Measurements from ENCODE around the gene ADAM22.
A peak's percentile ranks its signal among the peaks of the same experiment; 100 is the strongest.
"Not testable (repeated sequence)": the region's sequence is repeated elsewhere in the genome, so short reads cannot be mapped to it uniquely, and the experiment has no call there.

Gene ADAM22

DNA sequence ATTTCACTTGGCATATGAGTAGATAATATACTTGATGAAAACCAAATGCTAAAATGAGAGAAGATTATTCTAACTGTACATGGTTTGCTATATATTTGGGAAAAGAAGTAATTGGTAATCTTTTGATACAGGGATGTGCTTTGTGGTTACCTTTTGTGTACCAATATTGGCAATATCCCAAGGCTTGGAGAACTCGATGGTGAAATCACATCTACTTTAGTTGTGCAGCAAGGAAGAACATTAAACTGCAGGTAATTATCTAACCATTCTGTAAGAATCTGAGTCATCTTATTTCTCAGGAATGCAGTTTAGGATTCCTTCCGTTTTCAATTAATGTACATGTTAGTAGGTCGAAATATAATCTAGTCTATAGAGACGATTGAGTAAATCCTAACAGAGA is 221.7 kb downstream of the ADAM22 start:
- no peak overlapping the region for H3K4me3 ChIP-seq (ENCODE audit: low read depth, low read length)
- TF ChIP-seq, protein P1, sequence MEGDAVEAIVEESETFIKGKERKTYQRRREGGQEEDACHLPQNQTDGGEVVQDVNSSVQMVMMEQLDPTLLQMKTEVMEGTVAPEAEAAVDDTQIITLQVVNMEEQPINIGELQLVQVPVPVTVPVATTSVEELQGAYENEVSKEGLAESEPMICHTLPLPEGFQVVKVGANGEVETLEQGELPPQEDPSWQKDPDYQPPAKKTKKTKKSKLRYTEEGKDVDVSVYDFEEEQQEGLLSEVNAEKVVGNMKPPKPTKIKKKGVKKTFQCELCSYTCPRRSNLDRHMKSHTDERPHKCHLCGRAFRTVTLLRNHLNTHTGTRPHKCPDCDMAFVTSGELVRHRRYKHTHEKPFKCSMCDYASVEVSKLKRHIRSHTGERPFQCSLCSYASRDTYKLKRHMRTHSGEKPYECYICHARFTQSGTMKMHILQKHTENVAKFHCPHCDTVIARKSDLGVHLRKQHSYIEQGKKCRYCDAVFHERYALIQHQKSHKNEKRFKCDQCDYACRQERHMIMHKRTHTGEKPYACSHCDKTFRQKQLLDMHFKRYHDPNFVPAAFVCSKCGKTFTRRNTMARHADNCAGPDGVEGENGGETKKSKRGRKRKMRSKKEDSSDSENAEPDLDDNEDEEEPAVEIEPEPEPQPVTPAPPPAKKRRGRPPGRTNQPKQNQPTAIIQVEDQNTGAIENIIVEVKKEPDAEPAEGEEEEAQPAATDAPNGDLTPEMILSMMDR (IDR thresholded peaks at IDR 0.05; ENCODE audit: insufficient read depth, low read length, missing control alignments), result no peak
- CTCF ChIA-PET, result no interaction called here
- POLR2A ChIA-PET, result no interaction called here
- no peak for DNase-seq (ENCODE audit: low read depth, low spot score)

DNA sequence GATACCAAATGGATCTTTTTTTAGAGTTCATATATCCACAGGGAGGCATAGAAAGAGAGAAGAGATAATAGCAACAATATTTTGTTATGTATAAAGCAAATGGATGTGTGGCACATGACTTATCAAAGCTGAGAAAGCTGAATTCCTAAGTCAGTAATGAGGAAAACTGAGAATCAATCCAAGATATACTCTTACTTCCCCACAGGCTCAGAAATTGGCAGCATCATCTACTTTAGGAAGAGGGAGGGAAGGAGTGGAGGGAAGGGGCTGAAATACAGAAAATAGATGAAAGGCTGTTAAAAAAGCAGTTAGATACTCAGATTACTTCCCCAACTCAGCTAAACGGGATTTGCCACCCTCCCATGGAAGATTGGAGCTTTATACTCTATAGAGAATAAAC is 222.3 kb downstream of the ADAM22 start:
- no peak for DNase-seq (ENCODE audit: low read depth, low spot score)
- no peak overlapping the region for H3K4me3 ChIP-seq (ENCODE audit: low read depth, low read length)
- CTCF ChIA-PET, result no interaction called here
- POLR2A ChIA-PET, result no interaction called here
- TF ChIP-seq, protein P1 (IDR thresholded peaks at IDR 0.05; ENCODE audit: insufficient read depth, low read length, missing control alignments), result no peak

DNA sequence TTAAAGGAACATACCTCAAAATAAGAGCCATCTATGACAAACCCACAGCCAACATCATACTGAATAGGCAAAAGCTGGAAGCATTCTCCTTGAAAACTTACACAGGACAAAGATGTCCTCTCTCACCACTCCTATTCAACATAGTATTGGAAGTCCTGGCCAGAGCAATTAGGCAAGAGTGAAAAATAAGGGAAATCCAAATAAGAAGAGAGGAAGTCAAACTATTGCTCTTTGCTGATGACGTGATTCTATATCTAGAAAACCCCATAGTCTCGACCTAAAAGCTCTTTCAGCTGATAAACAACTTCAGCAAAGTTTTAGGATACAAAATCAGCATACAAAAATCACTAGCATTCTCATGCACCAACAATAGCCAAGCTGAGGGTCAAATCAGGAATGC is 225.7 kb downstream of the ADAM22 start:
- CTCF ChIA-PET, result interaction anchor here (1.2 kb wide), 1 partner anchor 10 kb away, joined by 4 read pairs; no protein-coding TSS in a partner anchor
- H3K4me3 ChIP-seq (ENCODE audit: low read depth, low read length); POLR2A ChIA-PET; DNase-seq (ENCODE audit: low read depth, low spot score): not testable (repeated sequence)

DNA sequence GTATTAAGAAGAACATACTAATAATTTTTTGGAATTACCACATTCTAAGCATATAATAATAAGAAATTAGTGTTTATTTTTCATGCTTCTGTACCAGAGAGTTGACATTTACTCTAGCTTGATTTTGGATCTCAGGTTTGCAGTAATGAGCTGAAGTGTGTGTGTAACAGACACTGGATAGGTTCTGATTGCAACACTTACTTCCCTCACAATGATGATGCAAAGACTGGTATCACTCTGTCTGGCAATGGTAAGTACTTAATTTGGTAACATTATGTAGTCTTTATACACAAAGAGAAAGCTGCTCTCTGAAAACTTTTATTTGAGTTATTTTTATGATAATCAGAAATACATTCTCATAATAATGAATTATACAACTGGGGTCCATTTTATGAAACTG is 231.6 kb downstream of the ADAM22 start:
- DNase-seq (ENCODE audit: low read depth, low spot score), result no peak
- CTCF ChIA-PET, result no interaction called here
- TF ChIP-seq, protein P1 (IDR thresholded peaks at IDR 0.05; ENCODE audit: insufficient read depth, low read length, missing control alignments), result no peak
- POLR2A ChIA-PET, result no interaction called here
- no peak overlapping the region for H3K4me3 ChIP-seq (ENCODE audit: low read depth, low read length)

DNA sequence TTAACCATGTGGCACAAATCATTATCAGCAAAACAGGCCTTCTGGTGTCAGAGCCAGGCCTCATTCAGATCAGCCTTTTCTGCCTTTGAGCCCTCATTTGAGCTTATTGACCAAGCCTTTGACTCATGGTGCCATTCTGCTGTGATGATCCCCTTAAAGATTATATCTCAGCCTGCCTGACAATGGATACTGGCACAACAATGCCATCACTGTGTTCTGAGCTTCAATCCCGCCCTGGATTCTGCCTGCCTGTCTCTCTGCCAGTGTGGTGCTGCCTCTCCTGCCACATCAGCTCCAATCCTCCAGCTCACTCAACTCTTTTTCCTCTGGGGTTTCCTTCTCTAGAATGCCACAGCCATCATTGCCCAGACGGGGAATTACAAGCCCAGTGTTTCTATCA is 233.2 kb downstream of the ADAM22 start:
- no peak for DNase-seq (ENCODE audit: low read depth, low spot score)
- ChIA-PET CTCF (no interaction called here), POLR2A (no interaction called here)
- TF ChIP-seq, protein P1 (IDR thresholded peaks at IDR 0.05; ENCODE audit: insufficient read depth, low read length, missing control alignments), result no peak
- H3K4me3 ChIP-seq (ENCODE audit: low read depth, low read length), result no peak overlapping the region

DNA sequence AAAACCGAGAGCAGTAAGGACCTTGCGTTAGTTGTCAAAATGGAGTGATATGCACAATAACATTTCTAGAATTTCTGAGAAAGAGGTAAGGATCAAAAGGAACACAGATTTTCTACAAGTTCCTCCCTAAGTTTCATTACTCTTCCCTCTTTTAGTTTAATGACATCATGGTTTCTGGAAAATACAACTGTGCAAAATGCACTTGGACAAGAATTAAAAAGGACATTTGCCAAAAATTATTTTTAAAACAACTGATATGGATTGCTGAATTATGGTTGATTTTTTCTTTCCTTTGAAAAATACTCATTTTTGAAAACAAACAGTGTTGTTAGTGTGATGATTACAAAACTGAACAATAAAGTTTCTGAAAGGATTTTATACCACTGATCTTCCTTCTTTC is 233.7 kb downstream of the ADAM22 start:
- no peak overlapping the region for H3K4me3 ChIP-seq (ENCODE audit: low read depth, low read length)
- ChIA-PET CTCF (no interaction called here), POLR2A (no interaction called here)
- TF ChIP-seq, protein P1 (IDR thresholded peaks at IDR 0.05; ENCODE audit: insufficient read depth, low read length, missing control alignments), result no peak
- no peak for DNase-seq (ENCODE audit: low read depth, low spot score)

DNA sequence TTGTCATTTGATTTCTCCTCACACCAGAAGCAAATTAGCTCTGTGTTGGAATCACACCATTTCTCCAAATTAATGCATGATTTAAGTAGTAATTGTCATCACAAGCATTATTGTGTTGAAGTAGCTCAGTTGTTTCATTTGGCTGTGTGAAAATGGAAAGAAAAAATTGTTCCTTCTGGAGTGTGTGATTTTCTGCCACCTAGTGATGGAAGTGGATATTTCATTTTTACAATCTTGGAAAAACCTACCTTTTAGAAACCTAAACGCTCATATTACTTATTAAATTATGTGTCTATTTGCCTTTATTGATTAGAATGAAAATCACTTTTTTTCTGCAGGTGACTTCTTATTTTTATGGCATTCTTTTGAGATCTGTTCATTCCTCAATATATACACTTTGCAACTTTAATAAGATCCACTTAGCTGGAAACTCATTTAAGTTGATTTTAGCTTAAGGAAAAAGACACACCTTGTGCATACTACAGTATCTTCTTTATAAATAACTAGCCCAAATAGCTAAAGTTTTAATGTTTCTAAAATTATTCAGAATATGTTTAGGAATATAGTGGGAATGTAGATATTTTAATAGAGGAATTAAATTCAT is 235.8 kb downstream of the ADAM22 start:
- TF ChIP-seq, protein P1 (IDR thresholded peaks at IDR 0.05; ENCODE audit: insufficient read depth, low read length, missing control alignments), result peak; percentile 36
- DNase-seq (ENCODE audit: low read depth, low spot score), result no peak
- H3K4me3 ChIP-seq (ENCODE audit: low read depth, low read length), result no peak overlapping the region
- ChIA-PET CTCF (interaction anchor here (0.7 to 1.2 kb wide), 4 partner anchors 10 to 662 kb away, joined by 3 to 5 read pairs (median 4); no protein-coding TSS in a partner anchor), POLR2A (no interaction called here)
